Gastrocnemius medialis (tissue), 4 donors: ENCODE data around the gene PCDHGA10.

Source experiments
- POLR2A ChIP-seq, 2 donors: fragments of 450-650 bp; IDR thresholded peaks; one replicate each; pipeline ENCODE4 v1.6.1; 2017; ENCODE audit warnings: antibody characterized with exemption in 2 of 2, mild to moderate bottlenecking in 2 of 2, moderate library complexity in 2 of 2
- TF ChIP-seq, protein P1 (sequence below), 5 experiments: fragments of 450-650 bp in 3 of 5; fragments of 200-600 bp in 2 of 5; sonication (generic) in 2 of 5; IDR thresholded peaks in 4 of 5; conservative IDR thresholded peaks in 1 of 5; 1 replicate in 4 of 5; 2 replicates in 1 of 5; pipeline ENCODE4 v1.5.1; 2016 to 2019; ENCODE audit warnings: antibody characterized with exemption in 5 of 5, mild to moderate bottlenecking in 3 of 5, moderate library complexity in 3 of 5

DNA sequence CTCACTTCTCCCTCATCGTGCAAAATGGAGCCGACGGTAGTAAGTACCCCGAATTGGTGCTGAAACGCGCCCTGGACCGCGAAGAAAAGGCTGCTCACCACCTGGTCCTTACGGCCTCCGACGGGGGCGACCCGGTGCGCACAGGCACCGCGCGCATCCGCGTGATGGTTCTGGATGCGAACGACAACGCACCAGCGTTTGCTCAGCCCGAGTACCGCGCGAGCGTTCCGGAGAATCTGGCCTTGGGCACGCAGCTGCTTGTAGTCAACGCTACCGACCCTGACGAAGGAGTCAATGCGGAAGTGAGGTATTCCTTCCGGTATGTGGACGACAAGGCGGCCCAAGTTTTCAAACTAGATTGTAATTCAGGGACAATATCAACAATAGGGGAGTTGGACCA is 18.5 kb downstream of the PCDHGA10 start:
- TF ChIP-seq, protein P1, sequence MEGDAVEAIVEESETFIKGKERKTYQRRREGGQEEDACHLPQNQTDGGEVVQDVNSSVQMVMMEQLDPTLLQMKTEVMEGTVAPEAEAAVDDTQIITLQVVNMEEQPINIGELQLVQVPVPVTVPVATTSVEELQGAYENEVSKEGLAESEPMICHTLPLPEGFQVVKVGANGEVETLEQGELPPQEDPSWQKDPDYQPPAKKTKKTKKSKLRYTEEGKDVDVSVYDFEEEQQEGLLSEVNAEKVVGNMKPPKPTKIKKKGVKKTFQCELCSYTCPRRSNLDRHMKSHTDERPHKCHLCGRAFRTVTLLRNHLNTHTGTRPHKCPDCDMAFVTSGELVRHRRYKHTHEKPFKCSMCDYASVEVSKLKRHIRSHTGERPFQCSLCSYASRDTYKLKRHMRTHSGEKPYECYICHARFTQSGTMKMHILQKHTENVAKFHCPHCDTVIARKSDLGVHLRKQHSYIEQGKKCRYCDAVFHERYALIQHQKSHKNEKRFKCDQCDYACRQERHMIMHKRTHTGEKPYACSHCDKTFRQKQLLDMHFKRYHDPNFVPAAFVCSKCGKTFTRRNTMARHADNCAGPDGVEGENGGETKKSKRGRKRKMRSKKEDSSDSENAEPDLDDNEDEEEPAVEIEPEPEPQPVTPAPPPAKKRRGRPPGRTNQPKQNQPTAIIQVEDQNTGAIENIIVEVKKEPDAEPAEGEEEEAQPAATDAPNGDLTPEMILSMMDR (IDR thresholded peaks at IDR 0.05 in 4 of 5, conservative IDR thresholded peaks at IDR 0.05 in 1 of 5): no peak
- TF ChIP-seq POLR2A (IDR thresholded peaks at IDR 0.05): no peak
